Kidney (tissue), 14 donors: ENCODE results near the gene DOK4. TPM values are rescaled to one million over a fixed set of nuclear protein-coding genes. Genes with fewer than 3 reads are reported as not detected.

Experiments
- DNase-seq, 5 donors: peaks; one replicate each; pipeline ENCODE4 v3.0.0-alpha.2; 2013 to 2020
- FAIRE-seq: peaks from 2 replicates; lab custom pipeline; 2012; peaks lifted over from hg19 to GRCh38; lab: Jason Lieb, UNC
- H3K27ac ChIP-seq, 2 donors: one replicate each; pipeline ENCODE4 v1.7.0; 2013; ENCODE audit warnings: low read depth in 2 of 2, low read length in 2 of 2, inconsistent platforms in 1 of 2
- H3K27me3 ChIP-seq: one replicate; pipeline ENCODE4 v1.7.1; 2013; ENCODE audit warnings: low read length, inconsistent platforms; ENCODE audit not compliant: control insufficient read depth, insufficient read depth
- H3K36me3 ChIP-seq, 3 donors: one replicate each; pipeline versions ENCODE4 v1.7.0 to v1.7.1; 2013; ENCODE audit warnings: low read length in 3 of 3, control low read depth in 1 of 3, inconsistent platforms in 1 of 3; ENCODE audit not compliant: insufficient read depth in 3 of 3, control insufficient read depth in 2 of 3
- H3K4me1 ChIP-seq, 3 donors: one replicate each; pipeline versions ENCODE4 v1.7.0 to v1.7.1; 2013; ENCODE audit warnings: low read length in 3 of 3, inconsistent platforms in 1 of 3, low read depth in 1 of 3; ENCODE audit not compliant: control insufficient read depth in 2 of 3, insufficient read depth in 2 of 3
- H3K4me3 ChIP-seq, 3 donors: one replicate each; pipeline versions ENCODE4 v1.7.0 to v1.8.1; 2013; ENCODE audit warnings: low read length in 3 of 3, control low read depth in 1 of 3, inconsistent platforms in 1 of 3
- H3K9ac ChIP-seq, 3 donors: one replicate each; pipeline versions ENCODE4 v1.7.0 to v1.7.1; 2013; ENCODE audit warnings: low read length in 3 of 3, control low read depth in 1 of 3, inconsistent platforms in 1 of 3
- H3K9me3 ChIP-seq, 3 donors: one replicate each; pipeline versions ENCODE4 v1.7.0 to v1.7.1; 2013; ENCODE audit warnings: low read length in 3 of 3, control low read depth in 1 of 3, inconsistent platforms in 1 of 3; ENCODE audit not compliant: control insufficient read depth in 2 of 3, insufficient read depth in 1 of 3
- intact Hi-C: fragments of 100-400 bp; cut with DNase I; formaldehyde crosslinking; loops from one replicate; pipeline ENCODE4 v1.11.1; 2022
- polyA plus RNA-seq: library from polyadenylated mRNA; stranded (reverse); fragments of 350-450 nt; fragmentation: Illumina TruSeq; extraction: RNeasy Lipid Tissue Mini Kit (QIAGEN cat#74804); gene quantifications from one replicate; pipeline ENCODE4 v1.2.3, GENCODE V29; 2014; ENCODE audit warnings: low read depth, low replicate concordance; ENCODE audit not compliant: insufficient read depth
- total RNA-seq: library from RNA; stranded (reverse); fragmentation: NEBNext Ultra II Directional; extraction: Animal tissue kit (Norgen Biotek cat#: 25700); gene quantifications from one replicate; pipeline ENCODE4 v1.2.1, GENCODE V29; 2021
- TF ChIP-seq, protein P1 (sequence below): IDR thresholded peaks from 3 replicates; pipeline ENCODE4 v1.5.1; 2012; ENCODE audit warnings: mild to moderate bottlenecking, moderate library complexity, borderline replicate concordance; ENCODE audit not compliant: insufficient read depth; ENCODE audit errors: extremely low read depth
- donor health status: control.
- donor health status: control.
- donor health status: control.
- donor health status: control.
- donor health status: control.
- donor health status: DM: yes; HTN: yes; CAD: no.
- donor health status: Normal renal cell carcinoma (clear cell type).

DOK4 gene
- total and polyA plus RNA-seq, 2 donors from 2014 or later: 57.2 to 63.7 TPM

DNA sequence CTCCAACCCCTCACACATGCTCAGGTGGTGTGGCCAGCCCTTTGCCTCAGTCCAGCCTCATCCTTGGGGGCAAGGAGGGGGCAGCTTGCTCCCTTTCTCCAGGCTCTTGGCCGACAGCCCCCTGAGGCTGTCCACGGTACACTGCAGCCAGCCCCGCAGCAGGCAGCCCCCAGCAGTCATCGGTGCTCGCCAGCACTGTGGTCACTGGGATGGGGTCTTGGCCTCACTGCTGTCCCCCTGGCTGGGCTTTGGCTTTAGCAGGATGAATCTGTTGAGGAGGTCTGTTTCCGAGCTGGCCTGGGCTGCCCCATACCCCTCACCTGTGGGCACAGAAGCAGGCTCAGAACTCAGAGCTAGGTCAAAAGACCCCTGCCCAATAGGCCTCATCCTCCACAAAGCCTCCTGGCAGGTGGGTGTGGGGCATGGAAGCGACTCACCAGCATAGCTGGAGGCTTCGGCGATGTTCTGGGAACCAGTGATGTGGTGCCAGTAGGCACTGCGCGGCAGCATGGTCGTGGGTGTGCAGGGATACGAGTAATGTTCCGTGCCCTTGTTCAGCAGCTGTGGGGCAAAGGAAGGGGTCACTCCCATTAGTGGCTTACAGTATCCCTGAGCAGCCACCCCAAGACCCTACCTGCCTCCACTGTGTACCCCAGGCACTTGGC lies 13.0 kb downstream of the DOK4 start:
- no peaks in the 10 kb centered on the region for H3K27me3 ChIP-seq
- H3K4me1 ChIP-seq: peaks cover 0 to 52% (median 40%) of the 10 kb centered on the region in 3 donors
- H3K27ac ChIP-seq: no peak overlapping the region
- H3K9ac ChIP-seq: no peak overlapping the region
- peaks cover 2 to 53% (median 44%) of the 10 kb centered on the region in 3 donors for H3K36me3 ChIP-seq
- FAIRE-seq (no peak), DNase-seq (no peak)
- intact Hi-C loops: no loop called here
- no peak overlapping the region for H3K4me3 ChIP-seq
- TF ChIP-seq, protein P1, sequence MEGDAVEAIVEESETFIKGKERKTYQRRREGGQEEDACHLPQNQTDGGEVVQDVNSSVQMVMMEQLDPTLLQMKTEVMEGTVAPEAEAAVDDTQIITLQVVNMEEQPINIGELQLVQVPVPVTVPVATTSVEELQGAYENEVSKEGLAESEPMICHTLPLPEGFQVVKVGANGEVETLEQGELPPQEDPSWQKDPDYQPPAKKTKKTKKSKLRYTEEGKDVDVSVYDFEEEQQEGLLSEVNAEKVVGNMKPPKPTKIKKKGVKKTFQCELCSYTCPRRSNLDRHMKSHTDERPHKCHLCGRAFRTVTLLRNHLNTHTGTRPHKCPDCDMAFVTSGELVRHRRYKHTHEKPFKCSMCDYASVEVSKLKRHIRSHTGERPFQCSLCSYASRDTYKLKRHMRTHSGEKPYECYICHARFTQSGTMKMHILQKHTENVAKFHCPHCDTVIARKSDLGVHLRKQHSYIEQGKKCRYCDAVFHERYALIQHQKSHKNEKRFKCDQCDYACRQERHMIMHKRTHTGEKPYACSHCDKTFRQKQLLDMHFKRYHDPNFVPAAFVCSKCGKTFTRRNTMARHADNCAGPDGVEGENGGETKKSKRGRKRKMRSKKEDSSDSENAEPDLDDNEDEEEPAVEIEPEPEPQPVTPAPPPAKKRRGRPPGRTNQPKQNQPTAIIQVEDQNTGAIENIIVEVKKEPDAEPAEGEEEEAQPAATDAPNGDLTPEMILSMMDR: no peak
- H3K9me3 ChIP-seq: no peaks in the 10 kb centered on the region

DNA sequence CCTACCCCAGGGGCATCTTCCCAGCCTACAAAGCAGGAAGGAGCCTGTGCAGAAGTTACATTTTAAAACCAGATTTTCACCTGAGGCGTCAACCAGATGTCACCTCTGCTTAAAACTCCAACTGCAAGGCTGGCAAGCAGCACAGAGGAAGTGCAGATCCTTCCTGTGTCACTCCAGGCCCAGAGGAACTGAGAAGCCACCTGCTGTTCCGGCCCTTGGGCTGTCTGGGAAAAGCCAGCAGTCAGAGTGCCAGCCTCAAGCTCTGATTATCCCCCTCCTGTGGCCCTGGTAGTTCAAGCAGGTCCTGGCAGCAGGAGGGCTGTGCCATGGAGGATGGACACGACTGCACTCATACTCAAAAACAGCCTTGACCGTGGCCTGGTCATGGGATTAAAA lies 13.6 kb downstream of the DOK4 start:
- H3K4me3 ChIP-seq: no peak overlapping the region
- H3K36me3 ChIP-seq: peaks cover 2 to 58% (median 49%) of the 10 kb centered on the region in 3 donors
- FAIRE-seq (no peak), DNase-seq (no peak)
- peaks cover 0 to 47% (median 35%) of the 10 kb centered on the region in 3 donors for H3K4me1 ChIP-seq
- intact Hi-C loops: no loop called here
- no peaks in the 10 kb centered on the region for H3K9me3 ChIP-seq
- TF ChIP-seq, protein P1: no peak
- no peaks in the 10 kb centered on the region for H3K27me3 ChIP-seq
- peak overlapping the region; percentile 38 to 51 for H3K27ac ChIP-seq
- no peak overlapping the region for H3K9ac ChIP-seq

DNA sequence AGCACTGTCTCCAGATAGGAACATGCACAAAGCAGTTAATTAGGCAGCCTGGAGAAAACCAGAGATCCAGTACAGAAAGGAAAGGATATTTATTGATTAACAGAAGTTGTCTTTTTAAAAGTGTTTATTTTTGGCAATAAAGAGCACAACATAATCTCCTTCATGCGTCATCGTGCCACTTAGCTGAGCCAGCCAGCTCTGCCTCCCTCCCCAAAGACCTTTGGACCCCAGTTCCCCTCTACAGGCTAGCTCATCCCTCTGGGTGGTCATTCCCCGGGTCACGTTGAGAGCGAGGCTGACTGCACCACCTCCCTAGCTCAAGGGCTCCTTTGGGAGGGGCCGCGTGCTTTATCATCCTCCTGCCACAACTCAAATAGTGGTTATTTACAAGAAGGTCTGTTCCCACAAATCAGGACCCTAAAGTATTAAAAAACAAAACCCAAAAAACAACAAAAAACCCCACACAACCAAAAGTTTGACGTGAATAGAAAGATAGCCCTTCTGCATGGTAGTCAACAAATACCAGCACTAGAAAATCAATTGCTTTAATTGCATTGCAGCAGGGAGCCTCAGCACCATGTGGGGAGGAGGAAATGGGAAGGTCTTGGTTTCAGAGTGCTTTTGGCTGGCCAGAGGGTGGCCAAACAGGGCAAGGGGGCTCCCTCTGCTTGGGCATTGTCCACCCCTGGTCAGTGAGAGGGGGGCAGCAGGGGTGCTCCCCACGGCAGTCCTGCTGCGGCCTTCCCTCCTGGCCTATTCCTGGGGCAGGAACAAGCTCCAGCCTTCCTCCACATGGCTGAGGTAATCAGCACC lies 14.2 kb downstream of the DOK4 start:
- TF ChIP-seq, protein P1: no peak
- intact Hi-C loops: no loop called here
- no peak for FAIRE-seq
- Histone ChIP-seq H3K9ac (no peak overlapping the region), H3K9me3 (no peaks in the 10 kb centered on the region), H3K27me3 (no peaks in the 10 kb centered on the region), H3K27ac (peak overlapping the region; percentile 38 to 61), H3K4me3 (no peak overlapping the region), H3K4me1 (peaks cover 0 to 41% (median 29%) of the 10 kb centered on the region in 3 donors), H3K36me3 (peaks cover 2 to 63% (median 49%) of the 10 kb centered on the region in 3 donors)
- DNase-seq: peak in 3 of 5 donors; percentile 27 to 68 (median 57)
